IPS-NIHi7 (cell line): Measurements from ENCODE around the gene CCDC90B.
"Not testable (repeated sequence)": the region's sequence is repeated elsewhere in the genome, so short reads cannot be mapped to it uniquely, and the experiment has no call there.

ENCODE experiments used
- DNase-seq: peaks from one replicate; pipeline ENCODE4 v3.0.0; 2012; ENCODE audit warnings: mixed read lengths; ENCODE audit errors: extremely low spot score

CCDC90B gene

GRCh38 chr11:83287631-83288030 lies 1.5 kb upstream of the CCDC90B start:
- no peak for DNase-seq

- DNase-seq = no peak
Measured at GRCh38 chr11:83285151-83285770, 906 bp downstream of the CCDC90B start.

- DNase-seq = no peak
Measured at GRCh38 chr11:83284501-83285150, 1.5 kb downstream of the CCDC90B start.

GRCh38 chr11:83282084-83282716 lies 4.0 kb downstream of the CCDC90B start:
- DNase-seq = no peak

GRCh38 chr11:83280256-83280655 lies 5.9 kb downstream of the CCDC90B start:
- DNase-seq = no peak

GRCh38 chr11:83278351-83278750 lies 7.8 kb downstream of the CCDC90B start:
- no peak for DNase-seq

- DNase-seq = no peak
Measured at GRCh38 chr11:83275888-83276641, 10.1 kb downstream of the CCDC90B start.

GRCh38 chr11:83272627-83273026 lies 13.5 kb downstream of the CCDC90B start:
- DNase-seq = no peak

GRCh38 chr11:83271734-83272133 lies 14.4 kb downstream of the CCDC90B start:
- not testable (repeated sequence) for DNase-seq

- not testable (repeated sequence) for DNase-seq
Measured at GRCh38 chr11:83269080-83269479, 17.1 kb downstream of the CCDC90B start.

- DNase-seq = no peak
Measured at GRCh38 chr11:83265331-83265730, 20.8 kb downstream of the CCDC90B start.

- no peak for DNase-seq
Measured at GRCh38 chr11:83259559-83259958, 26.6 kb downstream of the CCDC90B start.

- DNase-seq = no peak
Measured at GRCh38 chr11:83257761-83258168, 28.4 kb downstream of the CCDC90B start.

GRCh38 chr11:83256602-83257340 lies 29.4 kb downstream of the CCDC90B start:
- no peak for DNase-seq

GRCh38 chr11:83255366-83255765 lies 30.8 kb downstream of the CCDC90B start:
- DNase-seq = no peak

GRCh38 chr11:83252941-83253340 lies 33.2 kb downstream of the CCDC90B start:
- no peak for DNase-seq

GRCh38 chr11:83252266-83252665 lies 33.9 kb downstream of the CCDC90B start:
- no peak for DNase-seq

- DNase-seq = peak; percentile 32
Measured at GRCh38 chr11:83249972-83250593, 36.1 kb downstream of the CCDC90B start.

- DNase-seq = no peak
Measured at GRCh38 chr11:83249445-83249844, 36.7 kb downstream of the CCDC90B start.

- DNase-seq = peak; percentile 70
Measured at GRCh38 chr11:83241291-83241946, 44.7 kb downstream of the CCDC90B start.

GRCh38 chr11:83238111-83238510 lies 48.1 kb downstream of the CCDC90B start:
- DNase-seq = no peak
